Activated B cell treated with CpG ODN at 0.5 μM for 24 hours (primary cell): Measurements from ENCODE around the gene OSBPL5. TPM values are rescaled to one million over a fixed set of nuclear protein-coding genes. Genes with fewer than 3 reads are reported as not detected.

Source experiments
- ATAC-seq: fragments of 200-7000 bp; cut with Tn5 transposase; one replicate; pipeline ENCODE4 v1.10.0; 2021; ENCODE audit warnings: low read depth, mild to moderate bottlenecking, moderate library complexity
- CTCF ChIA-PET: fragments of 350-600 bp; sonication (Branson Sonifier 250); formaldehyde crosslinking; loops from one replicate; lab custom pipeline; 2021; ENCODE audit warnings: antibody characterized with exemption; lab: Charles Lee
- POLR2A ChIA-PET: fragments of 350-600 bp; sonication (Branson Sonifier 250); formaldehyde crosslinking; loops from one replicate; lab custom pipeline; 2021; ENCODE audit warnings: antibody characterized with exemption; lab: Charles Lee
- DNase-seq: peaks from one replicate; pipeline ENCODE4 v3.0.0; 2022
- H3K27ac Mint-ChIP-seq: one replicate; pipeline ENCODE4 v1.8.0; 2020; ENCODE audit warnings: mixed read lengths
- H3K27me3 Mint-ChIP-seq: one replicate; pipeline ENCODE4 v1.8.0; 2021; ENCODE audit warnings: mixed read lengths
- H3K36me3 Mint-ChIP-seq: one replicate; pipeline ENCODE4 v1.8.0; 2021; ENCODE audit warnings: low read depth, mixed read lengths
- H3K4me1 Mint-ChIP-seq: one replicate; pipeline ENCODE4 v1.8.0; 2021; ENCODE audit warnings: mixed read lengths
- H3K4me3 Mint-ChIP-seq: one replicate; pipeline ENCODE4 v1.8.0; 2020; ENCODE audit warnings: mild to moderate bottlenecking, mixed read lengths
- H3K9me3 Mint-ChIP-seq: one replicate; pipeline ENCODE4 v1.8.0; 2020; ENCODE audit warnings: mixed read lengths
- CTCF ChIP-seq: fragments of 200-600 bp; IDR thresholded peaks from one replicate; pipeline ENCODE4 v1.8.0; 2022; ENCODE audit warnings: antibody characterized with exemption, mild to moderate bottlenecking
- intact Hi-C: fragments of 100-400 bp; cut with micrococcal nuclease; formaldehyde crosslinking; loops from one replicate; pipeline ENCODE4 v1.15.1; 2024
- total RNA-seq: library from RNA; stranded (reverse); gene quantifications from 2 replicates; pipeline ENCODE4 v1.2.3, GENCODE V29; 2022

OSBPL5 gene
- total RNA-seq, 1 donor from 2014 or later: not detected

DNA sequence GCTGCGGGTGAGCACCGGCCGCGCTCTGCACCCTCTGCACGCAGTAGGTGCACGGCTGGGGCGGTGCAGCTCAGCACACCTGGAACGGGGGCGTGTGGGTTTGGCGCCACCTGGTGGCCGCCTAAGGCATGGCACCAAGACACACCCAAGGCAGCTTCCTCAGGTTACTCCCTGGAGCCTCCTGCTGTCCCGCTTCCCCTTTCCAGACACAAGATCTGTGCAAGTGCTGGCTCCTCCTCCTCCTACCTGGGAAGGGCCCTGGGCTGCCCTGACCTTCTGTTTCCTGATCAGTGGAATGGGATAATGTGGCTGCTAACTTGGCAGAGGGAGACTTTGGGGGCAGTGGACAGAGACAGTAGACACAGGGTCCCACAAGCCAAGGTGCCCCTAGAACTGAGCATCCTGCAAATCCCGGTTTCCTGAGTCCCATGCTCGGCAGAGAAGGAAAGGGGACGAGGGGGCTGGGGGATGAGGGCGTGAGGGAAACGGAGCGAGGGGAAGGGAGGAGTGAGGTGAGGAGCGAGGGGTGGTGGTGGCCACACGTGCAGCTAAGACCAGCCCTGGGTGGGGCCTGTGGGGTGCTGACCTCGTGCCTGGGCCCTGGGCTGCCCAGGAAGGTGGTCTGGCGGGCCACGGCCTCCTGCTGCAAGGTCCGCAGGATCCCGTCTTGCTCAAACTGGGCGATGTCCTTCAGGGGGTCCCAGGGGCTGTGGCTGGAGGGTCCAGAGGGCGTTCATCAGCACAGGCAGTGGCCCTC lies 73.1 kb downstream of the OSBPL5 start:
- peak; percentile 87 for TF ChIP-seq CTCF
- intact Hi-C loops: loop anchor here (1.0 to 2.0 kb wide), 8 partner anchors 42 to 663 kb away; no protein-coding TSS in a partner anchor

DNA sequence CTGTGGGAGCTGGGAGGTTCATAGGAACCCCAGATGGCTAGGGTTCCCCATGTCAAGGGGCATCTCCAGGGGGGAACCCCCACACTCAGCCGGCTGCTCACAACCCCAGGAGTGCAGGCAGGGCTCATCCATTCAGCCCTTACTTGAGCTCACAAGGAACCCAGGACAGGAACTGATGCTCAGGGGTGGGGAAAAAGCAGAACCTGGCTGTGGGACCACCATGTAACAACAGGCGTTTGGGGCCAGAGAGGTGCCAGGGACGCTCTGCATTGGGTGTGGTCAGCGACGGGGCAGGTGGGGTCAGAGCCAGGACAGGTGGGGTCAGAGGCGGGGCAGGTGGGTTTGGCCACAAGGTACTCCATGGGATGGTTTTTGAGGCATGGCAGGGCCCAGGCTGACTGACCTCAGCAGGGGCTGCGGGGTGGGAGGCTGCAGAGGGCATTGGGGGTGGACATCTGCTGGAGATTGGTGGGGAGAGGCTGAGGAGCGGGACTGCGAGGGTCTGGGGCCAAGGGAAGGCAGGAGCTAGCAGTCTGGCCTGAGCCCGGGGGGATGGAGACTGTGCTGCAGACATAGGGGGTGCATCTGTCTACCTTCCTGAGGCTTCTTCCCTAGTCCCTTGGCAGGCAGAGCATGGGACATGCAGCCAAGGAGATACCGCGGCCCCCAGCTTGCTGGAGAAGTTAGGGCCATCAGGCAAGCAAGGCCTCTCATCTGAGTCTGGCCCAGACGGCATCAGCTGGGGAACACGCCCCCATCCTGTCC lies 73.8 kb downstream of the OSBPL5 start:
- no peaks in the 10 kb centered on the region for H3K36me3 Mint-ChIP-seq
- intact Hi-C loops: loop anchor here (1.0 to 2.0 kb wide), 8 partner anchors 41 to 662 kb away; no protein-coding TSS in a partner anchor
- H3K9me3 Mint-ChIP-seq: no peaks in the 10 kb centered on the region
- no peak overlapping the region for H3K27ac Mint-ChIP-seq
- ATAC-seq: no peak
- H3K27me3 Mint-ChIP-seq: peaks cover 3% of the 10 kb centered on the region
- POLR2A ChIA-PET: interaction anchor here (0.5 to 1.5 kb wide), 5 partner anchors 34 to 558 kb away, joined by 3 to 5 read pairs (median 3); partner anchors contain the start of gene CARS1
- H3K4me1 Mint-ChIP-seq: peaks cover 2% of the 10 kb centered on the region
- CTCF ChIA-PET: interaction anchor here (0.7 to 6.6 kb wide), 21 partner anchors 11 to 559 kb away, joined by 3 to 89 read pairs (median 5); partner anchors contain the start of genes CARS1, NAP1L4 and PHLDA2
- H3K4me3 Mint-ChIP-seq: no peak overlapping the region
- TF ChIP-seq CTCF: no peak
- DNase-seq: no peak

More for the DNA sequence above, 73.1 kb downstream of the OSBPL5 start:
- H3K27ac Mint-ChIP-seq: no peak overlapping the region
- ChIA-PET POLR2A (interaction anchor here (0.5 to 1.5 kb wide), 6 partner anchors 35 to 559 kb away, joined by 3 to 5 read pairs (median 3); partner anchors contain the start of gene CARS1), CTCF (interaction anchor here (0.6 to 6.6 kb wide), 21 partner anchors 10 to 560 kb away, joined by 3 to 89 read pairs (median 5); partner anchors contain the start of genes CARS1, NAP1L4 and PHLDA2)
- no peaks in the 10 kb centered on the region for H3K36me3 Mint-ChIP-seq
- H3K9me3 Mint-ChIP-seq: no peaks in the 10 kb centered on the region
- DNase-seq: peak; percentile 73
- H3K4me3 Mint-ChIP-seq: no peak overlapping the region
- peaks cover 2% of the 10 kb centered on the region for H3K4me1 Mint-ChIP-seq
- ATAC-seq: peak; percentile 89
- H3K27me3 Mint-ChIP-seq: peaks cover 3% of the 10 kb centered on the region

GRCh38 chr11:3090096-3090901 lies 74.8 kb downstream of the OSBPL5 start:
- intact Hi-C loops: loop anchor here (2.0 kb wide), 2 partner anchors 197 to 661 kb away; no protein-coding TSS in a partner anchor
- TF ChIP-seq CTCF: no peak
- DNase-seq: no peak
- ChIA-PET POLR2A (no interaction called here), CTCF (interaction anchor here (1.0 to 6.6 kb wide), 12 partner anchors 12 to 558 kb away, joined by 3 to 89 read pairs (median 7); partner anchors contain the start of gene PHLDA2)
- peaks cover 5% of the 10 kb centered on the region for H3K27me3 Mint-ChIP-seq
- H3K9me3 Mint-ChIP-seq: no peaks in the 10 kb centered on the region
- H3K4me3 Mint-ChIP-seq: no peak overlapping the region
- no peak for ATAC-seq
- no peaks in the 10 kb centered on the region for H3K36me3 Mint-ChIP-seq
- H3K27ac Mint-ChIP-seq: no peak overlapping the region
- peaks cover 2% of the 10 kb centered on the region for H3K4me1 Mint-ChIP-seq

DNA sequence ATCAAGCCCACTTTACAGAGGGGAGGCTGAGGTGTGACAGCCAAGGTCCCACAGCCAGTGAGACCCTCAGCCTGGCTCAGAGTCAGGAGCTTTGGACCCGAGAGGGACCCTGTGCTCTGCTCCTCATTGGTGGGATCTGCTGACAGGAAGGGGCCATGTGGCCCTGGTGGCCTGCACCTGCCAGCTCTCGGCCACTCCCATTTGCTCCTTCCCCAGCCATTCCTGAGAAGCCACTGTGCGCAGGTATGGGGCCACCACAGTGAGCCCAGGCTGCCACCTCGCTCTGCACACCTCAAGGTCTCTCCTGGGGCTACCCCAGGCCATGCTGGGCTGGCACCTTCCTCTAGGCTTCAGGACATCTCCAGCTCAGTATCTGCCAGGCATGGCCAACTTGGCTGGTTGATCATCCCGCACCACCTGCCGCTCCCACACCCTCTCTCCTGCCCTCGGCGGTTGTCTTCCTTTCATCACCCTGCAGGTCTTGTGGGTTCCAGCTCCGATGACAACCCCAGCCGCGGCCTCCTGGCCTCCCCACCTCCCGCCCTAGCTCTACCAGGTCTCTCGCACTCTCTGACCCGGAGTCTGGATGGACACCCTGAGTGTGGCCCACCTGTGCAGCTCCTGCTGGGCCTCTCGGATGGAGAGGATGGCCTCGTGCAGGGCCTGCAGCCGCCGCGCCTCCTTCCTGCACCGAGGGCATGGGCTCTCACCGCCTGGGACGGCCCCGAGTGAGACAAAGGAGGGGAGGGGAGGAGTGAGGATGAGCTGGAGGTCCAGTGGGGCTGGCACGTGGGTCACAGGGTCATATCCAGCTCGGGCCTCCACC lies 75.7 kb downstream of the OSBPL5 start:
- no peak for ATAC-seq
- DNase-seq: no peak
- intact Hi-C loops: loop anchor here (2.0 kb wide), 2 partner anchors 197 to 661 kb away; no protein-coding TSS in a partner anchor
- Mint-ChIP-seq H3K9me3 (no peaks in the 10 kb centered on the region), H3K27ac (no peak overlapping the region), H3K36me3 (no peaks in the 10 kb centered on the region), H3K4me1 (peaks cover 2% of the 10 kb centered on the region), H3K27me3 (peaks cover 5% of the 10 kb centered on the region), H3K4me3 (no peak overlapping the region)
- ChIA-PET CTCF (interaction anchor here (1.2 to 6.6 kb wide), 6 partner anchors 40 to 557 kb away, joined by 3 to 89 read pairs (median 52); no protein-coding TSS in a partner anchor), POLR2A (no interaction called here)
- no peak for TF ChIP-seq CTCF
